ENCODE results near the gene HECTD4.

The HECTD4 gene

DNA sequence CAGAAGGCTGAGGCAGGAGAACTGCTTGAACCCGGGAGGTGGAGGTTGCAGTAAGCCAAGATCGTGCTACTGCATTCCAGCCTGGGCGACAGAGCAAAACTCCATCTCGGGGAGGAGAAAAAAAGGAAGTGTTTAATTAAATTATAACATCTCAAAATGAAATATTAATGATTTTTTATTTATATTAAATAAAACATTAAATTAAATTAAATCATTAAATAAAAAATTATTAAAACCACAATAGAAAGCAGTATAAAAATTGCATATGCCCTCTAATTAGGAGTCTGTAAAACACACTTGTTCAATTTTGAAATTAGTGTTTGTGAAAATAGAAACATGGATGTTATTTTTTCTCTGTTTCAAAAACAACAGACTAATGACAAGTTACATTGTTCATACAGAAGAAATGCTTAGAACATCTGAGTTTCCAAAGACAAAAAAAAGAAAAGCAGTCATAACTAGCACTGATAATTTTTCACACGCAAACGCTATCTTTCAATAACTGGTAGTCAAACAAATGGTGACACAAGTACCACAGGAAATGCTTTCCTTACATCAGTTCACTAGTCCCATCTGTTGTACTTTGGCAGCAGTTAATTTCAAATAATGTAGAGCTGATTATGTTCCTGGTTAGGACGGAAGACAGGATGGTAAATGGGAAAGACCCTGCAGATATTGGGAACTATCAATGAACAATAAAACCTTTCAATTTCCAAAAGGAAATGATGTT is 54.9 kb downstream of the HECTD4 start:
- no peaks in the 10 kb centered on the region for H3K36me3 ChIP-seq (ENCODE audit: insufficient read depth, low read length)
- H3K9me3 ChIP-seq (ENCODE audit: control insufficient read depth, insufficient read depth, low read length): no peaks in the 10 kb centered on the region
- no peak overlapping the region for H3K9ac ChIP-seq (ENCODE audit: low read depth, low read length)
- H3K4me1 ChIP-seq (ENCODE audit: insufficient read depth, low read length): peaks cover 6% of the 10 kb centered on the region; the same call in 1 of the 2 replicates

DNA sequence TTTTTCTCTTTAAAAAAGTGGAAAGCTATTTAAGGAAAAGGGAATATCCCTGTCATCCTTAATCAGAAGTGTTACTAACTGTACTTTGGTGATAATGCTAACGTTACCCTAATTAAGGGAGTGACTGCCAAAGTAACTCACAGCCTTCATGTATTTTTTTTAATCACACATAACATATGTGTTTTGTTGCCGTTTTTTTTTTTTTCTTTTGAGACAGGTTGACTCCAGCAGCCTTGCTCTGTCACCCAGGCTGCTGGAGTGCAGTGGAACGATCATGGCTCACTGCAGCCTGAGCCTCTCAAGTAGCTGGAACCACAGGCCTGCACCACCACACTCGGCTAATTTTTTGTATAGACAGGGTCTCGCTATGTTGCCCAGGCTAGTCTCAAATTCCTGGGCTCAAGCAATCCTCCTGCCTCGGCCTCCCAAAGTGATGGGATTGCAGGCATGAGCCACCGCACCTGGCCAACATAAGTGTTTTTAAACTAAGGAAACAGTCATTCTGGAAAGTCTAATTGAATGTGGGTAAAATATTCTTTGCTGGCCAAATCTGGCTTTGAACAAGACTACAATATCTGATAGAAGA is 56.5 kb downstream of the HECTD4 start:
- H3K36me3 ChIP-seq (ENCODE audit: insufficient read depth, low read length): no peaks in the 10 kb centered on the region
- H3K4me1 ChIP-seq (ENCODE audit: insufficient read depth, low read length): peaks cover 16% of the 10 kb centered on the region; the same call in 1 of the 2 replicates
- H3K9me3 ChIP-seq (ENCODE audit: control insufficient read depth, insufficient read depth, low read length): no peaks in the 10 kb centered on the region
- no peak overlapping the region for H3K9ac ChIP-seq (ENCODE audit: low read depth, low read length)

DNA sequence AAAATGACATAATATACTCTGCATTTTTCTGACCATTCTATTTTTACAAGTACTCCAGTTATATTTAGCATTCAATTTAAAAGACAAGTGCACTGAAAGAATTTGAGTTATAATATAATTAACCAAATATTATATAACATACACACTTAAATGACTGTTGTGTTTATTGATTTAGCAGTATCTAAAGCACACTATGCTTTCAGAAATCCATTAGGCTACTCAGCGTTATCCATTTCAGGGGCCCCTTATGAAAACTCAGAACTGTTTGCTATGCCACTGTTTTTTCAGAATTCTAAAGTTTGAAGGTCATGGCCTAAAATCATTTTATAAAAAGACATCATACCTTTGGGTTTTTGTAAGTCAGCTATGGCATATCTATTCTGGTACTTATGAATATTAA is 57.1 kb downstream of the HECTD4 start:
- peaks cover 16% of the 10 kb centered on the region; the same call in 1 of the 2 replicates for H3K4me1 ChIP-seq (ENCODE audit: insufficient read depth, low read length)
- H3K9ac ChIP-seq (ENCODE audit: low read depth, low read length): no peak overlapping the region
- no peaks in the 10 kb centered on the region for H3K9me3 ChIP-seq (ENCODE audit: control insufficient read depth, insufficient read depth, low read length)
- no peaks in the 10 kb centered on the region for H3K36me3 ChIP-seq (ENCODE audit: insufficient read depth, low read length)

DNA sequence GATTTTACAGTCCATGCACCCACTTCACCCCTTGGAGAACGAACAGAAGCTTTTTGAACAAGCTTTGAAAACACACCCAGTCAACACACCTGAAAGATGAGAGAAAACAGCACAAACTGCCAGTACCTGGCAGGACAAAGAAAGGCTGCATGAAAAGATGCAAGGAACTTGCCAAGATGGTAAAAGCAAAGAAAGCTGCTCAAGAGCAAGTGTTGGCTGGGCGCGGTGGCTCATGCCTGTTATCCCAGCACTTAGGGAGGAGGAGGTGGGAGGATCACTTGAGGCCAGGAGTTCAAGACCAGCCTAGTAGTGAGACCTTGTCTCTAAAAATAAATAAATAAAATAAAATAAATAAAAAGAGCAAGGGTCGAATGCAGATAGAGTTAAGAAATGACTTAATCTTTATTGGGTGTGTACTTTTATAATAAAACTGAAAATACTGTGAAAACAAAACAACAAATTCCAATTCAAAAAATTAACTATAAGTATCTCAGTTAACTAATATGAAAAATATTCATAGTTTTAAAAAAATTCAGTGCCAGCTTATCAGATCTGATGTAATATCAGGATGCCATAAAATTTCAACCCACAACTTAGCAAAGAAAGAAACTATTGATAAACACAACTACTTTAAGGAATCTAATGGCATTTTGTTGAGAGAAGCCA is 59.2 kb downstream of the HECTD4 start:
- Histone ChIP-seq H3K4me1 (ENCODE audit: insufficient read depth, low read length) (peaks cover 16% of the 10 kb centered on the region; the same call in 1 of the 2 replicates), H3K9ac (ENCODE audit: low read depth, low read length) (no peak overlapping the region), H3K9me3 (ENCODE audit: control insufficient read depth, insufficient read depth, low read length) (no peaks in the 10 kb centered on the region), H3K36me3 (ENCODE audit: insufficient read depth, low read length) (peaks cover 4% of the 10 kb centered on the region; the same call in 1 of the 2 replicates)

DNA sequence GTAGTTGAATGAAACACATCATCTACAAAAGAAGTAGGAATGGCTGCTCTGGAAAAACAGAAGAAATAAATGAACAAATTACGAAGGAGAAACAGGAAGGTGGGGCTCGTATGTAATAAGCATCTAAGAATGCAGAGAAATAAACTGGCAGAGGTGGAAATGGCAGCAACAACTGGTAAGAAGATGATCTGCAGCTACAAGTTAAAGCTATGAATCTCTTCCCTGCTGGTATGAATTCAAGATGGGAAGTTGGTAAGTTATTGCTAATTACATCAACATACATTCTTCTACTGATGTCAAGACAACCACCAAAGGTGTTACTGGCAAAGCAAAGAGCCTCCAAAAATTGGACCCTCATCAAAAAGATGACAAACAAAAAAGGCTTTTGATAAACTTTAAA is 59.8 kb downstream of the HECTD4 start:
- Histone ChIP-seq H3K36me3 (ENCODE audit: insufficient read depth, low read length) (peaks cover 4% of the 10 kb centered on the region; the same call in 1 of the 2 replicates), H3K9me3 (ENCODE audit: control insufficient read depth, insufficient read depth, low read length) (no peaks in the 10 kb centered on the region), H3K9ac (ENCODE audit: low read depth, low read length) (no peak overlapping the region), H3K4me1 (ENCODE audit: insufficient read depth, low read length) (peaks cover 16% of the 10 kb centered on the region; the same call in 1 of the 2 replicates)

DNA sequence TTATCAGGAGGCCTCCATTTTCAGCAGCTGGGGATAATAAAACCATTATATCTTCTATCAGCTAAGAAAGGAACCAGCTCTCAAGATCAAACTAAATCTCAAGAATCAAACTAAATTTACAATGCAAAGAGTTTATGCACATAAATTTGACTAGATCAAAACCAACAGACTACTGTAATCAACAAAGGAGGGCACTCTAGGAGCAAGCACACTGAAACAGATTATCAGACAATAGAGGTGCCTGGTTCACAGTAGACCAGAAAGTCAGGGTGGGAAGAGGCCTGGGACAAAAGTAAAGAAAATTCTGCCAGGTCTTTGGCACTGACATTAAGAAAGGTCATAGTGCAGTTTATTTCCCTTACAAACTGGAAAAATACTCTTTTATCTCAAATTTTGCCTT is 61.0 kb downstream of the HECTD4 start:
- Histone ChIP-seq H3K4me1 (ENCODE audit: insufficient read depth, low read length) (peaks cover 16% of the 10 kb centered on the region; the same call in 1 of the 2 replicates), H3K9ac (ENCODE audit: low read depth, low read length) (no peak overlapping the region), H3K36me3 (ENCODE audit: insufficient read depth, low read length) (peaks cover 4% of the 10 kb centered on the region; the same call in 1 of the 2 replicates), H3K9me3 (ENCODE audit: control insufficient read depth, insufficient read depth, low read length) (no peaks in the 10 kb centered on the region)

DNA sequence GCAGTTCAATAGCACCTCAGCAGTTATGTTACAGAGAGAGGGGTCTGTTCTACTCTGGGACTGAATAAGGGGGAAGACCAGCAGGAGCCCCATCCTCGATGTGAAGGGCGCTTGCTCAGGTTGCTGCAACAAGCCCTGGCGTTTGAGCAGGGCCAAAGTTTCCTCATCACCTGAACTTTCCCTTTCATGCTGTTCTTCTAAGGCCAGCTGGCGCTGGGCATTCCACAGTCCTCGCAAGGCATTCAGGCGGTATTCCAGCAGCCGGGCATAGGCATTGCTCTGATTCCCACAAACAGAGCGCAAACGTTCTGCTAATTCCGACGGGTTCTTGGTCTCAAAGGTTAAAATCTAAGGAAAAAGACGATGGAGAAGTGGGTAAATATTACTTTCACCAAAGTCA is 62.8 kb downstream of the HECTD4 start:
- Histone ChIP-seq H3K4me1 (ENCODE audit: insufficient read depth, low read length) (peaks cover 16% of the 10 kb centered on the region; the same call in 1 of the 2 replicates), H3K9ac (ENCODE audit: low read depth, low read length) (no peak overlapping the region), H3K36me3 (ENCODE audit: insufficient read depth, low read length) (peaks cover 4% of the 10 kb centered on the region; the same call in 1 of the 2 replicates), H3K9me3 (ENCODE audit: control insufficient read depth, insufficient read depth, low read length) (no peaks in the 10 kb centered on the region)

DNA sequence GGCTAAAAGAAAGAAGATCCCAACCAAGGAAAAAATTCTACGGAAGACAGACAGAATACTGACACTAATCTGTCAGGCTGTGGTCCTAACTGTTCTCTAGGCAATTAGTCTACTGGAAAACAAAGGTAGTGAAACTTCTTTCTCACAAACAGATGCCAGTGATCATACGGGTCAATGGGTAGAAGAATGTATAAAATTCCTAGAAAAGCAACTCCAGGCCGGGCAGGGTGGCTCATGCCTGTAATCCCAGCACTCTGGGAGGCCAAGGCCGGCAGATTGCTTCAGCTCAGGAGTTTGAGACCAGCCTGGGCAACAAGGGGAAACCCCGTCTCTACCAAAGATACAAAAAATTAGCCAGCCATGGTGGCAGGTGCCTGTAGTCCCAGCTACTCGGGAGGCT is 64.8 kb downstream of the HECTD4 start:
- Histone ChIP-seq H3K36me3 (ENCODE audit: insufficient read depth, low read length) (peaks cover 4% of the 10 kb centered on the region; the same call in 1 of the 2 replicates), H3K9me3 (ENCODE audit: control insufficient read depth, insufficient read depth, low read length) (no peaks in the 10 kb centered on the region), H3K9ac (ENCODE audit: low read depth, low read length) (no peak overlapping the region), H3K4me1 (ENCODE audit: insufficient read depth, low read length) (peaks cover 12% of the 10 kb centered on the region; the same call in 1 of the 2 replicates)

DNA sequence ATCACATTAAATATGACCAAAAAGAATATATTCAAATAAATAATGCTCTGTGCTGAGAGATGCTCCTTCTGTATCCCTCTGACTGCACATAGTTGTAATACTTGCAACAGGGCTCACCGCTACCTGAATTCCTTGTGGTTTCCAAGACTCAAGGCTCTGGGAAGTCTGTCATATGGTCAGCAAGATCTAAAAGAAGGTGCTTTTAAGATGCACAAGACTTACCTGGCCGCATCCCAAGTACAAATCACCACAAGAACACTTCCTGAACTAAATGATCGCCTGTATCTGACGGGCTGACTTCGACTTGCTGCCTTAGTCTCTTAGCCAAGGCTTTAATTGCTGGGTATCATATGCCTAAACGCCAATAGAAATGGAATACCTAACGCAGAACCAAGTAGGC is 67.2 kb downstream of the HECTD4 start:
- Histone ChIP-seq H3K4me1 (ENCODE audit: insufficient read depth, low read length) (no peaks in the 10 kb centered on the region), H3K9ac (ENCODE audit: low read depth, low read length) (no peak overlapping the region), H3K36me3 (ENCODE audit: insufficient read depth, low read length) (peaks cover 4% of the 10 kb centered on the region; the same call in 1 of the 2 replicates), H3K9me3 (ENCODE audit: control insufficient read depth, insufficient read depth, low read length) (no peaks in the 10 kb centered on the region)

DNA sequence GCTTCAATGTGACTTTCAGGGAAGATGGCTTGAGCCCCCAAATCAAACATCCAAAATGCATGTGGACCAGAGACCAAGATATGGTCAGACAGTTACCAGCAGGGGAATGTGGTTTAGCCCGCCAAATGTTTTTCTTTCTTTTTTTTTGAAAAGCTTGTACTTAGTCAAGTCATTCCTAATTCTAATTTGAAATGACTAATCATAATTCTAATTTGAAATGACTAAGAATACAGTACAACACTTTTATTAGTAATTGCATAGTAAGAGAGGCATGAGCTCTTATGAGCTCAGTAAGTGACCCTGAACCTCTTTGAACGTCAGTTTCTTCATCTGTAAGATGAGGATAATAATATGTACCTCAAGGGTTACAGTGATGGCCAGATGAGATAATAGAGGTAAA is 72.4 kb downstream of the HECTD4 start:
- H3K9ac ChIP-seq (ENCODE audit: low read depth, low read length): no peak overlapping the region
- no peaks in the 10 kb centered on the region for H3K4me1 ChIP-seq (ENCODE audit: insufficient read depth, low read length)
- H3K36me3 ChIP-seq (ENCODE audit: insufficient read depth, low read length): no peaks in the 10 kb centered on the region

DNA sequence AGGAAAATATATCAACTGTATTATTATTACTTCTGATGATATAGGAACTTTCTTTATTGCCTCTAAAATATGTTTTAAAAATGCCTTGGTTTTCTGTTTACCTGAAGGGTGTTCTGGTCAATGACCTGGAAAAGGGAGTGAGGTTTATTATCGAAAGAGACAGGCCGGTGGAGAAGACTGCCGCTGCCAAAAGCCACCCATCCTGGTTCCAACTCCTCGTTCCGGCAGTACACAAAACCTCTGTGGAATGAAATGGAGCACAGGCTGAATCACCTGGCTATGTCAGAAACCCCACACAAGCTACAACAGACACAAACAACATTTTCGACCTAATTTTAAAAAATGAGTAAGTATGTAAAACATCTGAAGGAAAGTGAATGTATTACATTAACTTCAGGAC is 73.6 kb downstream of the HECTD4 start:
- H3K4me1 ChIP-seq (ENCODE audit: insufficient read depth, low read length): no peaks in the 10 kb centered on the region
- H3K9me3 ChIP-seq (ENCODE audit: control insufficient read depth, insufficient read depth, low read length): no peaks in the 10 kb centered on the region
- H3K36me3 ChIP-seq (ENCODE audit: insufficient read depth, low read length): no peaks in the 10 kb centered on the region
- H3K9ac ChIP-seq (ENCODE audit: low read depth, low read length): no peak overlapping the region

More for the DNA sequence above, 72.4 kb downstream of the HECTD4 start:
- H3K9me3 ChIP-seq (ENCODE audit: control insufficient read depth, insufficient read depth, low read length): no peaks in the 10 kb centered on the region

DNA sequence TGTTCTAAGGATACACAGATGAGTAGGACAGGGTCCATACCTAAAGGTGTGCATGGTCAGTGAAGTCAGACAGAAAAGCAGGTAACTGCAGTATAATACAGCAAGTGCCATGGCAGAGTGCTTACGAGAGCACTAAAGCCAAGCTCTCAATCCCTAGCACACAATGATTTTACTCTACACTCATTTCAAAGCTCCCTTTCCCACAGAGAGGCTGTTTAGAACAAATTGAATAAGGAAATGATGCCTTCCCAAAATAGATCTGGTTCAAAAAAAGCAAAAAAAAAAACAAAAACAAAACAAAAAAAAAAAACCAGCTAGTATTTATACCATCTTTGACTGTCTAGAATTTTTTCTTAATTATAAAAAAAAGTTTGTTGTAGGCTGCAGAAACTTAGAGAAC is 74.1 kb downstream of the HECTD4 start:
- H3K4me1 ChIP-seq (ENCODE audit: insufficient read depth, low read length): peaks cover 3% of the 10 kb centered on the region; the same call in 1 of the 2 replicates
- no peaks in the 10 kb centered on the region for H3K36me3 ChIP-seq (ENCODE audit: insufficient read depth, low read length)
- H3K9me3 ChIP-seq (ENCODE audit: control insufficient read depth, insufficient read depth, low read length): no peaks in the 10 kb centered on the region
- no peak overlapping the region for H3K9ac ChIP-seq (ENCODE audit: low read depth, low read length)

DNA sequence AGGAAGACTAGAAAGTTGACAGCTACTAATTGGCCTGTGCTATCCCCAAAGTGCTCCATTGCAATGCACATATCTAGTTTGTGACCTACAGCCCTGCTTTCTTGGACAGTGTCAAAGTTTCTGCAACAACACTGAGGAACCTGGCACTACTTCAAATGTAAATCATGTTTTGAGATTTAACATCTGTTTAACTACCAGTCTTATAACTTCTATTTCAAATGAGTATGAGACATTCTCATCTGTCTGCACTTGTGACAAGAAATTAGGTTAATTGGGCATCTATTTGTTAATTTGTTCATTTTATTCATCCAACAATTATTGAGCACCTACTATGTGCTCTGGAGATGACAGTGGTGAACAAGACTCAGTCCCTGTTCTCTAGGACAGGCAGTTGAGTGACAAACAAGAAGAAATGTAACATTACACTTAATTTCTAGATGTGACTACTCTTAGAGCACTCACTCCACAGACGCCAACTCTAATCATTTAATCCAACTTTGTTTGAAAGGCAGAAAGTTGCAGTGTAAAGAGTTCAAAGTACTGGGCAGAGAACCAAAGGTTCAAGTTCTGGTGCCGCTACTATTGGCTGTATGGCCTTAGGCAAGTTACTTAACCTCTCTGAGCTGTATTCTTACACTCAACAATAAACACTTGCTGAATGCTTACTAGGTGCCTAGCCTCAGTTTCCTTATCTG is 74.8 kb downstream of the HECTD4 start:
- Histone ChIP-seq H3K4me1 (ENCODE audit: insufficient read depth, low read length) (peaks cover 8% of the 10 kb centered on the region; the same call in 1 of the 2 replicates), H3K9ac (ENCODE audit: low read depth, low read length) (no peak overlapping the region), H3K36me3 (ENCODE audit: insufficient read depth, low read length) (no peaks in the 10 kb centered on the region), H3K9me3 (ENCODE audit: control insufficient read depth, insufficient read depth, low read length) (no peaks in the 10 kb centered on the region)

DNA sequence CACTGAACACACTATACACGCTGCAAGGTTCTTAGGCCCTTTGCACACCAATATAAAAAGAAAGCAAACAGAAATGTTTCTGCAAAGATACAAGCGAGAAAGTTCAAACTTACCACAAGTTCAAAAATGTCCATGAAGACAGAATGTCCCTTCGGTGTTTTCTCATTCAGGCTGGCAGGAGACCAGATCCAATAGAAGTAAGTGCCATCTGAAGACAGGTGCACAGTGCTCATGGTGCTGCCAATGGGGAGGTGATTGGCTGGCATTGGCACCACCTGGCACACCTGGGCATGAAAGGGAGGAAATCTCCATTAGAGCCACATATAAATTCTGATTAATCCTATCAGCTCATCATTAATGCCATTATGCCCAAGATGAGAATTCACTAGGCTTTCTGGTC is 76.3 kb downstream of the HECTD4 start:
- Histone ChIP-seq H3K9me3 (ENCODE audit: control insufficient read depth, insufficient read depth, low read length) (no peaks in the 10 kb centered on the region), H3K9ac (ENCODE audit: low read depth, low read length) (no peak overlapping the region), H3K4me1 (ENCODE audit: insufficient read depth, low read length) (peaks cover 8% of the 10 kb centered on the region; the same call in 1 of the 2 replicates), H3K36me3 (ENCODE audit: insufficient read depth, low read length) (no peaks in the 10 kb centered on the region)
